OCI-M2 (cell line): Measurements from ENCODE around the gene TINAGL1.
"Not testable (repeated sequence)": the region's sequence is repeated elsewhere in the genome, so short reads cannot be mapped to it uniquely, and the experiment has no call there.

Source experiments
- DNase-seq: peaks from one replicate; lab custom pipeline; 2025; ENCODE audit not compliant: unreplicated experiment; lab: John Stamatoyannopoulos, UW

TINAGL1 gene

DNA sequence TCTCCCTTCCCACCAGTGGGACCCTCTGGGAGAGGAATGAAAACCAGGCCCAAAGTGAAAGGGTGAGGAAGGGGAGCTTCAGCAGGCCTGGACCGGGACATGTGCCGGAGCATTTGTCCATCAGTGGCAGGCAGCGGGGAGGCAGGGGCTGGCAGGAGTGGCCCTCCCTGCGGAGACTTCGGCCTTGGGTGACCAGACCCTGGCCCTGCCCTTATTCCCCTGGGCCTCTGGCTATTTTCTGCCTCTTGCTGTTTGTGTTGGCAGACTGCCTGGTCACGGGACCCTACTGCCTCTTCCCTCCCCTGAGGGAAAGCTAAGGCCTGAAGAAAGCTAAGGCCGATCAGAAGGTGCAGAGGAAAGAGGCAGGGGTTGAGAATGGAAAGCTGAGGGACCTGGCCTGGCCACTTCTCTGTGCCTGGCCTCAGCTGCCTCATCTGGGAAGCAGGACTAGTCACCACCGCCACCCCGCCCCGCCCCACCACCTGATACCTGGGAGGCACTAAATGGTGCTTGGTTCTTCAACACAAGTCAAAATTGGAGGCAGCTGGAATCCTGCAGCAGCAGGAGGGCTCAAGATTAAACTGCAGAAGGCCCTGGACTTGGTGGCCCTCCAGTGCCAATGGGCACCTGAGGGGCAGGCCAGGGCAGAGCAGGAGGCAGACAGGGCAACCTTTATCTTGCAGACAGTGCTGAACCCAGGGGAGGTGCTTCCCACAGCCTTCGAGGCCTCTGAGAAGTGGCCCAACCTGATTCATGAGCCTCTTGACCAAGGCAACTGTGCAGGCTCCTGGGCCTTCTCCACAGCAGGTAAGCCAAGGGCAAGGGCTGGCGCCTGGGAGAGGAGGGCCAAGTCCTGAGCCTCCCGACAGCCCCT, 7.9 kb downstream of the TINAGL1 start:
- DNase-seq, result no peak

DNA sequence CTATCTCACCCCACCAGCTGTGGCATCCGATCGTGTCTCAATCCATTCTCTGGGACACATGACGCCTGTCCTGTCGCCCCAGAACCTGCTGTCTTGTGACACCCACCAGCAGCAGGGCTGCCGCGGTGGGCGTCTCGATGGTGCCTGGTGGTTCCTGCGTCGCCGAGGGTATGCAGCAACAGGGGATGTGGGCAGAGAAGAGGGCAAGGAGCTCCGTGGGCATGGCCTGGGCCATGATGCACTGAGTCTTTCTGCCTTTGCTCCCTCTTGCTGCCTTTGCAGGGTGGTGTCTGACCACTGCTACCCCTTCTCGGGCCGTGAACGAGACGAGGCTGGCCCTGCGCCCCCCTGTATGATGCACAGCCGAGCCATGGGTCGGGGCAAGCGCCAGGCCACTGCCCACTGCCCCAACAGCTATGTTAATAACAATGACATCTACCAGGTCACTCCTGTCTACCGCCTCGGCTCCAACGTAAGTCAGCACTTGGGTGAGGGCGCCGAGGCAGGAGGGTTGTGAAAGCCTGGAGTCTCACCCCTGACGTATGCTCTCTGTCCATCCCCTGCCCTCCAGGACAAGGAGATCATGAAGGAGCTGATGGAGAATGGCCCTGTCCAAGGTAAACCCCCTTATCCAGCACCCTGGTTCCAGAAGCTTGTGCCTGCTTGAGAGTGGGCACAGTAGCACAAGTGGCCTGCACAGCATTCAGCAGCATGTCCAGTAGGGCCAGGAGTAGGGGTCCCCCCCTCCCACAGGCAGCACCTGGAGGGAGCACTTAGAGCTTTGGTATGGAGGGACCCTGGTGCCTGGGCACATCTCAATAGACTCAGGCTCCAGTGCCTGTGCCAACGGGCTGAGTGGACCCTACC, 8.8 kb downstream of the TINAGL1 start:
- no peak for DNase-seq

DNA sequence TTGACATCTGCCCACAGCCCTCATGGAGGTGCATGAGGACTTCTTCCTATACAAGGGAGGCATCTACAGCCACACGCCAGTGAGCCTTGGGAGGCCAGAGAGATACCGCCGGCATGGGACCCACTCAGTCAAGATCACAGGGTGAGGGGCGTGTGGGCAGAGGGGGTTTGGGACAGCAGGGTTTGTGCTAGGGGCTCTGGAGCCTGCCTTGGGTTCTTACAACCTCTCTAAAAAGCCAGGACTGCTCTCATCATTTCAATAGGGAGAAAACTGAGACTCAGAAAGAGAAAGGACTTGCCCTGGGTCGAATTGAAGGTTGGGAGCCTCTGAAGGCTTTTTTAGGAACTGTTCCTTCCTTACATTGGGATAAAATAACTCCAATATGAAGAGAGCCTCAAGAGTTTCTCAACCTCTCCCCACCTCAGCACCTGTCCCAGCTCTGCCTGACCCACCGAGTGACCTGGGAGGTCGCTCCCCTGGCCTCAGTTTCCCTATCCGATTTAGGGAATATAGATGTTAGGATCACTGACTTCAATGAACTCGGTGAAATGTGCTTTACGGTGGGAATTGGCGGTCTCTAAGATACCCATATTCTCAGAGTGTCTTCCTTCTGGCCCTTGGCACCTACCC, 9.5 kb downstream of the TINAGL1 start:
- no peak for DNase-seq

DNA sequence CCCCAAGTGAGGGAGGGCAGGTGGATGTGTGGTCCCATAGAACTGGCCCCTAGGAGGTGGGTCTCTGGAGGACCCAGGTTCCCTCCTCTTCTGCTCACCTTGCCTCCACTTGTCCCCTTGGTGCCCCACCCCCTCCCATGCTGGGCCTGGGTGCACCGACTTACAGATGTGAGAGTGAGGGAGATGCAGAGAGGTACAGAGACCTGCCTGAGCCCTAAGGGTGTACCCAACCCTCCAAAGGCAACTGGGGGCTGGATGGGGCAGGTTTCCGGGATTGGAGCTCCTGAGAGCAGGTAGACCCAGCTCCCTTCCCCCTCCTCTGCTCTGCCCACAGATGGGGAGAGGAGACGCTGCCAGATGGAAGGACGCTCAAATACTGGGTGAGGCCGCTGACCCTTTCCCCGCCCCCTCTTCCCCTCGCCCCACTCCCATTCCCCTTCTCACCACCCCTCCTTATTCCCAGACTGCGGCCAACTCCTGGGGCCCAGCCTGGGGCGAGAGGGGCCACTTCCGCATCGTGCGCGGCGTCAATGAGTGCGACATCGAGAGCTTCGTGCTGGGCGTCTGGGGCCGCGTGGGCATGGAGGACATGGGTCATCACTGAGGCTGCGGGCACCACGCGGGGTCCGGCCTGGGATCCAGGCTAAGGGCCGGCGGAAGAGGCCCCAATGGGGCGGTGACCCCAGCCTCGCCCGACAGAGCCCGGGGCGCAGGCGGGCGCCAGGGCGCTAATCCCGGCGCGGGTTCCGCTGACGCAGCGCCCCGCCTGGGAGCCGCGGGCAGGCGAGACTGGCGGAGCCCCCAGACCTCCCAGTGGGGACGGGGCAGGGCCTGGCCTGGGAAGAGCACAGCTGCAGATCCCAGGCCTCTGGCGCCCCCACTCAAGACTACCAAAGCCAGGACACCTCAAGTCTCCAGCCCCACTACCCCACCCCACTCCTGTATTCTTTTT, 10.3 kb downstream of the TINAGL1 start:
- DNase-seq, result no peak

- DNase-seq, result not testable (repeated sequence)
These were observed 11.0 kb downstream of the TINAGL1 start for GRCh38 chr1:31587328-31587699.

DNA sequence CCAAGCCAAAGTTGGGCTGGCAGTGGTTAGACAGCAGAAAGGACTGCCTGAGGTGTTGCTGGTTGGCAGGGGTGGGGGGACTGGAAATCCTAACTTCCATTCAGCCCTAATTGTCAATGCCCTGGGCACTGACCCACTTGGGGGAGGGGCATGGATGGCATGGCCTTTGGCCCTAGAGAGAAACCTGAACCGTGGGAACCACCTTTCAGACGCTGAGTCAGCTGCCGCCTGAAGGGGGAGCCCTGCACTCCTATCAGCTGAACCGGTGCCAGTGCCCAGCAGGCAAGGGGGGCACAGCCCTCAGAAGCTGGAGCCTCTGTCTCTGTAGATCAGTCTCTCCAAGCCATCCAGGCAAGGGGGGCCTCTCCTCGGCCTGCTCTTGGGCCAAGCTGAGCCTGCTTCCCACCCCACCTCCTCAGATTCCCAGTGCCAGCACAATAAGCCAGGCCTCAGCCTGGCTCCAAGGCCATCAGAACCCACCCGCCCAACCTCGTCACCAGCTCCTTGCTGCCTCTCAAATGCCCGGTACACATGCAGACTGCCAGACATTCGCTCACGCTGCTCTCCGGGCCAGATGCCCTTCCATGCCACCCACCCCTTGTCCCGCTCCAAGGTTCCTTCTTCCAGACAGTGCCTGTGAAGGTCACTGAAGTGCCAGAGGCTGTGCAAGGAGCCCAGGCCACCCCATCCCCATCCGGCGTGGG, 11.6 kb downstream of the TINAGL1 start:
- no peak for DNase-seq

- no peak for DNase-seq
These were observed 12.6 kb downstream of the TINAGL1 start for GRCh38 chr1:31588751-31589515.

DNA sequence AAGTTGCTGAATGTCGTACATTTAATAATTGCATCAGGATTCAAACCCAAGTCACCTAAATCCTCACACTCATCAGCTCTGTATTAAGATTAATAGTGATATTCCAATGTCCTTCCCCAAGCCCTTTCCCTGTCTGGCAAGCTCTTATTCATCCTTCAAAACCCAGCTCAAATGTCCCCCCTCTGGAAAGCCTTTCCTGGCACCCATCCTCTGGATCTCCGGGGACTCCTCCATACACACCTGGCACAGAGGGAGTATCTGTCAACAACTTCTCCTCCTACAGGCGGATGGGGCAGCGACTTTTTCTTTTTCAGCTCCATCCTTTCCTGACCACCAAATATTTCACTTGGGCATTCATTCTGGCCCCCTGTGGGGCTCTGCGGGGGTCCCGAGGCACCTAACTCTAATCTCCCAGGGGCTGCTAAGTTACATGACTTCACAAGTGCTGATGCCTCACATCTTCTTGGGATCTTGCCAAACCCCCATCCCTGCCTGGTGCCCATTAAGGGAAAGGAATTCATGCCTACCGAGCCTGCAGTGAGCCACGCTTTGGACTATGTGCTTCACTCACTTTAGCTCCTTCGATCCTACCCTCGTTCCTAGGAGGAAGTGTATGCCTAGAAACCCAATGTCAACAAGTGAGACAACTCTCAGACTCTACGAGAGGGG, 15.2 kb downstream of the TINAGL1 start:
- DNase-seq, result no peak

- DNase-seq, result no peak
These were observed 15.8 kb downstream of the TINAGL1 start for GRCh38 chr1:31592132-31592531.

DNA sequence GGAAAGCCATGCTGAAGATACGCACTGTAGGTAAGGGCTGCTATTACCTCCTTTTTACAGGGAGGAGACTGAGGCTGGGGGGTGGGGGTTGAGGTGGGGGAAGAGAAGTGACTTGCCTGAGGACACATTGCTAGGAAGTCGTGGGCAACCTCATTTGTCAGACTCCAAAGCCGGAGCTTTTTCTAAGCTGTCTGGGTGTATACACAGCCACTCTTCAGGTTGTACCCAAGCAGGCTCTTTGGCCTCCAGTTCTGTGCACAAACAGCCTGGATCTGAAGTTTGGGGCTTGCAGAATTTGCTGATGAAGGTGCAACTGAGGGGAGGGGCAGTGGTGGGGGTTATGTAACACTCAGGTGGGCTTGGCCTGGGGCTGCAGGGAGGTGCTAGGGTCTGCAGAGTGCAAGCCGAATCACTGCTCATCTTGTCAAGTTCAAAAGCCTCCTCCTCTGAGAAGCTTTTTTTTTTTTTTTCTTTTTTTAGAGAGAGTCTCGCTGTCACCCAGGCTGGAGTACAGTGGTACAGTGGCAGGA, 16.9 kb downstream of the TINAGL1 start:
- DNase-seq, result no peak

DNA sequence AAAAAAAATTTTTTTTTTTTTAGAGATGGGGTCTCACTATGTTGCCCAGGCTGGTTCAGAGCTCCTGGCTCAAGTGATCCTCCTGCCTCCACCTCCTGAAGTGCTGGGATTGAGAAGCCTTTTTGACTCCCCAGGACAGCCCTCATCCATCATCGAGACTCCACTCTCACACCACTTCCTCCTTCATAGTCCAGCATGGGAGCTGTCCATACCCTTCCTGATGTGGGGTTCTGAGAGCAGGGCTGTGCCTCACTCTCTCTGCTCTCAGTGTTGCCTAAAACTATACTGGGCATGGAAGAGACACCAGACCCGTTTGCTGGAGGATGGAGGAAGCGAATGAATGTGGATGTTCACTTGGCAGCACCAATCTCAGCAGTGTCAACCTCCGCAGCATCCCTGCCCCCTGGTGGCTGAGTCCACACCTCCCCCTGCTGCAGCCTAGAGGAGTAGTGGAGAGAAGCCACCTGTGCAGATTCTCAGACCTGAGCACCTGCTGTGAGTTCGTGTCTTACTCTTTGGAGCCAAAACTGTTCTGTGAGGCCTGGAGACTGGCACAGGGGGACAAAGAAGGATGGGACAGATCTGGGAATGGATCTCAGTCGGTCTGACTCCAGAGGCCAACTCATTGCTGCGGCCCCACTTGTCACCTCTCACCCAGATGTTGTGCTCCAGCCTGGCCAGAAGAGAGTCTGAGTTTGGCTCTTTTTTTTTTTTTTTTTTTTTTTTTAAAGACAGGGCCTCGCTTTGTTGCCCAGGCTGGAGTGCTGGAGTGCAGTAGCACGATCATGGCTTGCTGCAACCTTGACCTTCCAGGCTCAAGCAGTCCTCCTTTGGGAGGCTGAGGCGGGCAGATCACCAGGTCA, 17.7 kb downstream of the TINAGL1 start:
- DNase-seq, result no peak

DNA sequence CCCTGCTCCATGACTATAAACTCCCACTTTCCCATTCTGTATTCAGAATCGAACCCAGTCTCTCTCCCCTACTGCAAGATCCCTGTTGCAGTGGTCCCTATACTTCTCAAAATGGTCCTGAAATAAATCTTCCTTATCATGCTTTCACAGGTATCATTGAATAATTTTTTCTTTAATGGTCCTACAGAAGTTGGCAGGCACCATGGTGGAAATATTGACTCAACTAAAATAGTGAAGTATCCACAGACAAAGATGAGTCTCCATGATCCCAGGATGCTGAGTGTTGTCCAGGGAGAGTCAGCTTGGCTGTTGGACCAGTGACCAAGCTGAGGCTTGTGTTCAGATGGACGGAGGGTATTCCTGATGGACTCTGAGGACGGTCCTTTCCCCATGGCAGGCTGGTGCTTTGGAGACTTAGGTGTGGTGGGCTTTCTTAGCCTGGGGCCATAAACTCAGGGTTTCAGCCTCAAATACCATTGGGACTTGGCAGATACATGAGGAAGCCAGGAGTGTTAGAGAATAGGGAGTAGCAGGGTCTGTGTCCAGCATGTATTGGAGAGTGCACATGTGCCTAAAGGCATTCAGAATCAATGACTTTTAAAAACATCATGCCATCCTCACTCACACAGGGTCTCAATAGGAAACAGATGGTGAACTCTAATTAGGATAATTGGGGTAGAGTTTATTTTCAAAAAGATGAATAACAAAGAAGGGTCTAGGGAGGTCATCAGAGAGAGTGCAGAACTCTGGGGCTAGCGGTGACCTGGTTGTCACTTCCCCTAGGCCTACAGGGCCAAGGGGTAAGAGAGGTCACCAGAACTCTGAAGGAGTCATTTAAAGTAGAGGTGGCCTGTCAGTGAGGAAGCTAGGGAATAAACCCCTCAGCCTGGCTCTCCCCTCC, 19.8 kb downstream of the TINAGL1 start:
- no peak for DNase-seq

- DNase-seq, result no peak
These were observed 20.4 kb downstream of the TINAGL1 start for GRCh38 chr1:31596737-31597097.

GRCh38 chr1:31598980-31599379, 22.7 kb downstream of the TINAGL1 start:
- no peak for DNase-seq

GRCh38 chr1:31600641-31601040, 24.3 kb downstream of the TINAGL1 start:
- DNase-seq, result no peak

GRCh38 chr1:31602081-31602480, 25.8 kb downstream of the TINAGL1 start:
- DNase-seq, result no peak
